Upper lobe of right lung (tissue), 1 donor: ENCODE measurements around the gene EYA2. TPM values are rescaled to one million over a fixed set of nuclear protein-coding genes. Genes with fewer than 3 reads are reported as not detected.

Experiments
- ATAC-seq: fragments of 200-7000 bp; cut with Tn5 transposase; one replicate; pipeline ENCODE4 v1.9.1; 2020; ENCODE audit warnings: mild to moderate bottlenecking, moderate library complexity
- DNase-seq: peaks from one replicate; pipeline ENCODE4 v3.0.0-alpha.2; 2020
- H3K27ac ChIP-seq: fragments of 200-600 bp; one replicate; pipeline ENCODE4 v1.8.0; 2022
- H3K27me3 ChIP-seq: fragments of 200-600 bp; one replicate; pipeline ENCODE4 v1.8.0; 2022; ENCODE audit warnings: mild to moderate bottlenecking
- H3K36me3 ChIP-seq: fragments of 200-600 bp; one replicate; pipeline ENCODE4 v1.8.0; 2022
- H3K4me1 ChIP-seq: fragments of 200-600 bp; one replicate; pipeline ENCODE4 v1.8.0; 2022
- H3K4me3 ChIP-seq: fragments of 200-600 bp; one replicate; pipeline ENCODE4 v1.8.0; 2022; ENCODE audit warnings: mild to moderate bottlenecking
- H3K9me3 ChIP-seq: fragments of 200-600 bp; one replicate; pipeline ENCODE4 v1.8.0; 2022
- CTCF ChIP-seq: fragments of 200-600 bp; IDR thresholded peaks from one replicate; pipeline ENCODE4 v1.8.0; 2022; ENCODE audit warnings: antibody characterized with exemption
- intact Hi-C: fragments of 100-400 bp; cut with DNase I; formaldehyde crosslinking; loops from one replicate; pipeline ENCODE4 v1.11.0; 2022
- total RNA-seq: library from RNA; stranded (reverse); fragmentation: NEBNext Ultra II Directional; extraction: Animal tissue kit (Norgen Biotek cat#: 25700); gene quantifications from one replicate; pipeline ENCODE4 v1.2.1, GENCODE V29; 2021
- donor health status: DM: no; HTN: yes; CAD: no; lungs with severe emphysema.

The EYA2 gene
- total RNA-seq, 1 donor from 2014 or later: 1.8 TPM

- Histone ChIP-seq H3K27ac (no peak overlapping the region), H3K36me3 (no peaks in the 10 kb centered on the region), H3K27me3 (peaks cover 4% of the 10 kb centered on the region), H3K4me1 (no peaks in the 10 kb centered on the region), H3K9me3 (peaks cover 7% of the 10 kb centered on the region), H3K4me3 (no peak overlapping the region)
- intact Hi-C loops: no loop called here
- no peak for TF ChIP-seq CTCF
- no peak for DNase-seq
- no peak for ATAC-seq
Measured at GRCh38 chr20:47099825-47100441, 205.3 kb downstream of the EYA2 start.

GRCh38 chr20:47102629-47103028 is 208.0 kb downstream of the EYA2 start:
- Histone ChIP-seq H3K4me1 (no peaks in the 10 kb centered on the region), H3K4me3 (no peak overlapping the region), H3K27ac (no peak overlapping the region), H3K36me3 (no peaks in the 10 kb centered on the region), H3K27me3 (peaks cover 4% of the 10 kb centered on the region), H3K9me3 (no peaks in the 10 kb centered on the region)
- no peak for DNase-seq
- no peak for TF ChIP-seq CTCF
- intact Hi-C loops: no loop called here
- peak; percentile 43 for ATAC-seq

- no peak overlapping the region for H3K27ac ChIP-seq
- H3K9me3 ChIP-seq: no peaks in the 10 kb centered on the region
- no peak for TF ChIP-seq CTCF
- no peaks in the 10 kb centered on the region for H3K27me3 ChIP-seq
- no peaks in the 10 kb centered on the region for H3K4me1 ChIP-seq
- H3K36me3 ChIP-seq: no peaks in the 10 kb centered on the region
- DNase-seq (no peak), ATAC-seq (no peak)
- H3K4me3 ChIP-seq: no peak overlapping the region
- intact Hi-C loops: no loop called here
Measured at GRCh38 chr20:47106786-47107185, 212.1 kb downstream of the EYA2 start.

GRCh38 chr20:47108994-47109393 is 214.4 kb downstream of the EYA2 start:
- no peak for TF ChIP-seq CTCF
- Histone ChIP-seq H3K4me3 (no peak overlapping the region), H3K27me3 (no peaks in the 10 kb centered on the region), H3K27ac (no peak overlapping the region), H3K9me3 (no peaks in the 10 kb centered on the region), H3K4me1 (no peaks in the 10 kb centered on the region), H3K36me3 (no peaks in the 10 kb centered on the region)
- no peak for ATAC-seq
- intact Hi-C loops: no loop called here
- DNase-seq: no peak

GRCh38 chr20:47110819-47111218 is 216.2 kb downstream of the EYA2 start:
- Histone ChIP-seq H3K4me3 (no peak overlapping the region), H3K27me3 (no peaks in the 10 kb centered on the region), H3K4me1 (no peaks in the 10 kb centered on the region), H3K36me3 (no peaks in the 10 kb centered on the region), H3K9me3 (no peaks in the 10 kb centered on the region), H3K27ac (no peak overlapping the region)
- ATAC-seq (no peak), DNase-seq (no peak)
- TF ChIP-seq CTCF: no peak
- intact Hi-C loops: no loop called here

- H3K27me3 ChIP-seq: no peaks in the 10 kb centered on the region
- H3K27ac ChIP-seq: no peak overlapping the region
- no peaks in the 10 kb centered on the region for H3K36me3 ChIP-seq
- H3K4me1 ChIP-seq: no peaks in the 10 kb centered on the region
- DNase-seq (no peak), ATAC-seq (no peak)
- no peak for TF ChIP-seq CTCF
- H3K4me3 ChIP-seq: no peak overlapping the region
- intact Hi-C loops: no loop called here
- H3K9me3 ChIP-seq: no peaks in the 10 kb centered on the region
Measured at GRCh38 chr20:47111576-47111975, 216.9 kb downstream of the EYA2 start.
